Right atrium auricular region (tissue), 2 donors: Measurements from ENCODE around the gene HLA-DQB2. TPM values are rescaled to one million over a fixed set of nuclear protein-coding genes. Genes with fewer than 3 reads are reported as not detected.
A peak's percentile ranks its signal among the peaks of the same experiment; 100 is the strongest.

ENCODE experiments used
- DNase-seq: peaks from one replicate; pipeline ENCODE4 v3.0.0-alpha.2; 2019; ENCODE audit warnings: low spot score
- H3K27ac ChIP-seq, 2 donors: fragments of 200-600 bp; sonication (generic); 1 replicate in 1 of 2; 2 replicates in 1 of 2; pipeline ENCODE4 v1.5.1; 2016 to 2019
- H3K27me3 ChIP-seq, 2 donors: fragments of 200-600 bp; sonication (generic); one replicate each; pipeline versions ENCODE4 v1.5.1 to v1.6.0; 2017 to 2019
- H3K36me3 ChIP-seq: fragments of 200-600 bp; sonication (generic); one replicate; pipeline ENCODE4 v1.5.1; 2016
- H3K4me1 ChIP-seq, 2 donors: fragments of 200-600 bp; sonication (generic); one replicate each; pipeline versions ENCODE4 v1.5.1 to v1.6.0; 2017 to 2019
- H3K4me3 ChIP-seq, 2 donors: fragments of 200-600 bp; sonication (generic); 1 replicate in 1 of 2; 2 replicates in 1 of 2; pipeline ENCODE4 v1.5.1; 2017 to 2019; ENCODE audit warnings: mild to moderate bottlenecking in 1 of 2, moderate library complexity in 1 of 2
- H3K9me3 ChIP-seq, 2 donors: fragments of 200-600 bp; sonication (generic); one replicate each; pipeline ENCODE4 v1.5.1; 2019
- CTCF ChIP-seq, 2 donors: fragments of 200-600 bp; sonication (generic); IDR thresholded peaks; one replicate each; pipeline ENCODE4 v1.5.1; 2019; ENCODE audit warnings: antibody characterized with exemption in 2 of 2
- total RNA-seq, 2 donors: library from RNA; depleted of rRNA; stranded (reverse); fragments of >200 nt; gene quantifications; one replicate each; pipeline ENCODE4 v1.1.0, GENCODE V29; 2016

The HLA-DQB2 gene
- total RNA-seq, 2 donors from 2014 or later: 1.3 TPM; not detected in 1

- no peak overlapping the region for H3K4me3 ChIP-seq
- peaks cover 0 to 5% of the 10 kb centered on the region in 2 donors for H3K9me3 ChIP-seq
- H3K4me1 ChIP-seq: peaks cover 0 to 8% of the 10 kb centered on the region in 2 donors
- H3K36me3 ChIP-seq: no peaks in the 10 kb centered on the region
- no peak overlapping the region for H3K27ac ChIP-seq
- H3K27me3 ChIP-seq: no peaks in the 10 kb centered on the region
- no peak for DNase-seq
- TF ChIP-seq CTCF (IDR thresholded peaks at IDR 0.05): no peak
Observed at GRCh38 chr6:32799168-32799567, 35.8 kb upstream of the HLA-DQB2 start.

- H3K27me3 ChIP-seq: no peaks in the 10 kb centered on the region
Observed at GRCh38 chr6:32796848-32797776, 33.8 kb upstream of the HLA-DQB2 start.

GRCh38 chr6:32794510-32794909, 31.2 kb upstream of the HLA-DQB2 start:
- Histone ChIP-seq H3K36me3 (no peaks in the 10 kb centered on the region), H3K4me3 (no peak overlapping the region), H3K27me3 (no peaks in the 10 kb centered on the region), H3K9me3 (peaks cover 0 to 5% of the 10 kb centered on the region in 2 donors), H3K27ac (no peak overlapping the region), H3K4me1 (peaks cover 0 to 8% of the 10 kb centered on the region in 2 donors)
- TF ChIP-seq CTCF (IDR thresholded peaks at IDR 0.05): no peak
- no peak for DNase-seq

More at GRCh38 chr6:32796848-32797776, 33.8 kb upstream of the HLA-DQB2 start:
- peak; percentile 86 to 96 for TF ChIP-seq CTCF (IDR thresholded peaks at IDR 0.05)
- H3K4me3 ChIP-seq: no peak overlapping the region
- DNase-seq: peak; percentile 82
- H3K4me1 ChIP-seq: peaks cover 0 to 8% of the 10 kb centered on the region in 2 donors
- peaks cover 0 to 5% of the 10 kb centered on the region in 2 donors for H3K9me3 ChIP-seq
- H3K27ac ChIP-seq: no peak overlapping the region
- H3K36me3 ChIP-seq: no peaks in the 10 kb centered on the region

GRCh38 chr6:32792901-32793435, 29.6 kb upstream of the HLA-DQB2 start:
- no peaks in the 10 kb centered on the region for H3K36me3 ChIP-seq
- TF ChIP-seq CTCF (IDR thresholded peaks at IDR 0.05): no peak
- H3K9me3 ChIP-seq: no peaks in the 10 kb centered on the region
- no peak for DNase-seq
- H3K27me3 ChIP-seq: no peaks in the 10 kb centered on the region
- H3K4me3 ChIP-seq: no peak overlapping the region
- peaks cover 0 to 8% of the 10 kb centered on the region in 2 donors for H3K4me1 ChIP-seq
- no peak overlapping the region for H3K27ac ChIP-seq

- DNase-seq: no peak
- no peak for TF ChIP-seq CTCF (IDR thresholded peaks at IDR 0.05)
- Histone ChIP-seq H3K27ac (no peak overlapping the region), H3K4me3 (no peak overlapping the region), H3K27me3 (no peaks in the 10 kb centered on the region), H3K4me1 (no peaks in the 10 kb centered on the region), H3K9me3 (no peaks in the 10 kb centered on the region), H3K36me3 (no peaks in the 10 kb centered on the region)
Observed at GRCh38 chr6:32790306-32790705, 27.0 kb upstream of the HLA-DQB2 start.
